Cardiac fibroblast (primary cell): ENCODE results near the gene PTPRN2.

Source experiments
- DNase-seq, 2 donors: peaks; one replicate each; pipeline versions ENCODE4 v3.0.0 to v3.0.0-alpha.2; 2010; ENCODE audit warnings: low read depth in 2 of 2
- H3K4me3 ChIP-seq, 2 donors: replicated peaks in 1 of 2; 1 replicate in 1 of 2; 2 replicates in 1 of 2; pipeline ENCODE4 v1.5.1; 2011; ENCODE audit warnings: low read depth in 2 of 2, low read length in 2 of 2, mild to moderate bottlenecking in 2 of 2, moderate library complexity in 1 of 2
- CTCF ChIP-seq: IDR thresholded peaks from one replicate; pipeline ENCODE4 v1.5.1; 2011; ENCODE audit warnings: low read depth, mild to moderate bottlenecking, low read length, inconsistent platforms

PTPRN2 gene

GRCh38 chr7:157969995-157970394 lies 617.6 kb downstream of the PTPRN2 start:
- H3K4me3 ChIP-seq: no peak overlapping the region
- no peak for TF ChIP-seq CTCF
- no peak for DNase-seq

- no peak for DNase-seq
- H3K4me3 ChIP-seq: no peak overlapping the region
- no peak for TF ChIP-seq CTCF
Observed at GRCh38 chr7:157966490-157966889, 621.1 kb downstream of the PTPRN2 start.

- no peak overlapping the region for H3K4me3 ChIP-seq
- no peak for DNase-seq
- no peak for TF ChIP-seq CTCF
Observed at GRCh38 chr7:157964521-157964920, 623.1 kb downstream of the PTPRN2 start.

DNA sequence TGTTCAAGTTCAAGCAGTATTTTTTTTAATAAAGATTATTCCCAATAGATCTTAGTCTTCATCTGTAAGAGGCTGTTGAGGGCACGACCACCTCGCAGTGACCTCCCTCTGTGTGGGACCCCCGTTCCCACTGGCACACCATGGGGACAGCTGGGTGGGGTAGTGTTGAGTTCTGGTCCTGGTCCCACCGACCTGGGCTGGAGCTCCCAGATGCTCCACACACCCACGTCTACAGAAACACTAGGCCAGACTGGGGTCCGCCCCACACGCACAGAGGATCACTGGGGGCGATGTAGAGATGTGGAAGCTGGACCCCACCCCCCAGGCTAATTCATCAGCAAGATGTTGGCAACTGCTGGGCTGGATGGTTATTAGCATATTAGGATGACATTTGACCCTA lies 623.6 kb downstream of the PTPRN2 start:
- TF ChIP-seq CTCF: no peak
- H3K4me3 ChIP-seq: no peak overlapping the region
- DNase-seq: no peak

- TF ChIP-seq CTCF: no peak
- DNase-seq: no peak
- no peak overlapping the region for H3K4me3 ChIP-seq
Observed at GRCh38 chr7:157963526-157963925, 624.1 kb downstream of the PTPRN2 start.

- no peak for TF ChIP-seq CTCF
- H3K4me3 ChIP-seq: no peak overlapping the region
Observed at GRCh38 chr7:157962458-157963306, 624.9 kb downstream of the PTPRN2 start.

More at GRCh38 chr7:157962458-157963306, 624.9 kb downstream of the PTPRN2 start:
- no peak for DNase-seq
